Lung (tissue), 12 donors: Measurements from ENCODE around the gene MRPL37. TPM values are rescaled to one million over a fixed set of nuclear protein-coding genes. Genes with fewer than 3 reads are reported as not detected.

ENCODE experiments used
- ATAC-seq: fragments of 200-7000 bp; cut with Tn5 transposase; one replicate; pipeline ENCODE4 v1.9.1; 2020; ENCODE audit warnings: moderate number of reproducible peaks; ENCODE audit not compliant: insufficient read depth, low FRiP score
- DNase-seq, 3 donors: peaks; one replicate each; pipeline ENCODE4 v3.0.0-alpha.2; 2013 to 2017
- H3K27ac ChIP-seq, 2 donors: one replicate each; pipeline ENCODE4 v1.5.1; 2013; ENCODE audit warnings: mild to moderate bottlenecking in 2 of 2, moderate library complexity in 2 of 2, control low read depth in 1 of 2, inconsistent platforms in 1 of 2, low read depth in 1 of 2, low read length in 1 of 2
- H3K27me3 ChIP-seq, 3 donors: one replicate each; pipeline ENCODE4 v1.5.1; 2013; ENCODE audit warnings: low read length in 2 of 3; ENCODE audit not compliant: control insufficient read depth in 3 of 3, insufficient read depth in 3 of 3
- H3K36me3 ChIP-seq, 4 donors: one replicate each; pipeline ENCODE4 v1.5.1; 2013; ENCODE audit warnings: low read length in 4 of 4, mild to moderate bottlenecking in 1 of 4, moderate library complexity in 1 of 4; ENCODE audit not compliant: control insufficient read depth in 4 of 4, insufficient read depth in 4 of 4
- H3K4me1 ChIP-seq, 5 donors: one replicate each; pipeline ENCODE4 v1.5.1; 2013; ENCODE audit warnings: low read length in 5 of 5, mild to moderate bottlenecking in 2 of 5, moderate library complexity in 1 of 5; ENCODE audit not compliant: control insufficient read depth in 5 of 5, insufficient read depth in 5 of 5
- H3K4me3 ChIP-seq: one replicate; pipeline ENCODE4 v1.5.1; 2013; ENCODE audit warnings: mild to moderate bottlenecking, control low read depth, moderate library complexity
- H3K9ac ChIP-seq, 2 donors: one replicate each; pipeline ENCODE4 v1.5.1; 2013; ENCODE audit warnings: low read length in 2 of 2, control low read depth in 1 of 2; ENCODE audit not compliant: insufficient read depth in 1 of 2
- H3K9me3 ChIP-seq, 4 donors: one replicate each; pipeline ENCODE4 v1.5.1; 2013; ENCODE audit warnings: low read length in 3 of 4, mild to moderate bottlenecking in 1 of 4, moderate library complexity in 1 of 4; ENCODE audit not compliant: control insufficient read depth in 4 of 4, insufficient read depth in 3 of 4
- CTCF ChIP-seq: IDR thresholded peaks from 2 replicates; pipeline ENCODE4 v1.5.1; 2012; ENCODE audit warnings: mild to moderate bottlenecking; ENCODE audit errors: control extremely low read depth, extremely low read depth
- WGBS, 2 donors: extraction: QIAGEN DNeasy Blood & Tissue Kit; methylation state at CpG; one replicate each; pipeline ENCODE4 v1.1.7; 2013; 5-methylcytosine and 5-hydroxymethylcytosine counted together
- polyA plus RNA-seq, 2 donors: library from polyadenylated mRNA; stranded (reverse); fragments of 200-250 nt; gene quantifications; one replicate each; pipeline ENCODE4 v1.2.1, GENCODE V29; 2013
- total RNA-seq, 2 donors: library from RNA; depleted of rRNA in 1 of 2; stranded (reverse); fragments of >200 nt in 1 of 2; gene quantifications; one replicate each; pipeline ENCODE4 v1.2.1, GENCODE V29; 2014 to 2021
- donor health status: control.
- donor health status: control.
- donor health status: Bipolar disorder and iron deficiency.
- donor health status: healthy.
- donor health status: DM: yes; HTN: yes; CAD: no.

MRPL37 gene
- total and polyA plus RNA-seq, 4 donors, result 23.9 to 68.5 (median 39.7) TPM

GRCh38 chr1:54266908-54267307, 66.9 kb downstream of the MRPL37 start:
- WGBS, 2 donors, result 77 to 80% methylated on average over 5 of the region's 5 CpGs
- peaks cover 0 to 11% (median 4%) of the 10 kb centered on the region in 5 donors for H3K4me1 ChIP-seq
- ATAC-seq, result no peak

More at GRCh38 chr1:54266908-54267307, 66.9 kb downstream of the MRPL37 start:
- H3K27me3 ChIP-seq, result no peaks in the 10 kb centered on the region
- no peak overlapping the region for H3K9ac ChIP-seq
- no peaks in the 10 kb centered on the region for H3K9me3 ChIP-seq
- TF ChIP-seq CTCF, result no peak
- peaks cover 0 to 4% (median under 1%) of the 10 kb centered on the region in 4 donors for H3K36me3 ChIP-seq
- no peak for DNase-seq
- no peak overlapping the region for H3K27ac ChIP-seq
- no peak overlapping the region for H3K4me3 ChIP-seq

Other genes with a start within 250 kb of the MRPL37 start
- gene LDLRAD1, start 182.0 kb upstream of the MRPL37 start, total RNA-seq, result 10 to 100 TPM; 28.7 to 30.1 TPM
- gene LDLRAD1, start 182.0 kb upstream of the MRPL37 start, polyA plus RNA-seq, result 10 to 100 TPM in 1 of 2 donors, 1 to 10 TPM in 1; 8.0 to 24.9 TPM
- gene TMEM59, start 147.0 kb upstream of the MRPL37 start, total RNA-seq, result 100 to 1,000 TPM; 372 to 468 TPM
- 100 to 1,000 TPM; 152 to 300 TPM for gene TMEM59, start 147.0 kb upstream of the MRPL37 start, polyA plus RNA-seq
- gene TCEANC2, start 146.6 kb upstream of the MRPL37 start, total RNA-seq, result 1 to 10 TPM; 4.6 to 5.3 TPM
- gene TCEANC2, start 146.6 kb upstream of the MRPL37 start, polyA plus RNA-seq, result 1 to 10 TPM; 1.7 to 2.7 TPM
- under 1 TPM; 0.14 to 0.28 TPM for gene CDCP2, start 47.2 kb upstream of the MRPL37 start, total RNA-seq
- gene CDCP2, start 47.2 kb upstream of the MRPL37 start, polyA plus RNA-seq, result under 1 TPM in 1 of 2 donors, not detected in 1; 0.02 TPM
- 1 to 10 TPM; 7.9 to 9.0 TPM for gene CYB5RL, start 137 bp upstream of the MRPL37 start, total RNA-seq
- 1 to 10 TPM; 2.2 to 2.5 TPM for gene CYB5RL, start 137 bp upstream of the MRPL37 start, polyA plus RNA-seq
- gene SSBP3, start 206.2 kb downstream of the MRPL37 start, total RNA-seq, result 10 to 100 TPM; 35.4 to 47.8 TPM
- 10 to 100 TPM; 15.9 to 34.3 TPM for gene SSBP3, start 206.2 kb downstream of the MRPL37 start, polyA plus RNA-seq